Hematopoietic multipotent progenitor cell treated with erythropoietin and hydrocortisone succinate and interleukin-3 and kit ligand, for 15 days (in vitro differentiated cells): ENCODE results near the gene NUBPL.
"Not testable (repeated sequence)": the region's sequence is repeated elsewhere in the genome, so short reads cannot be mapped to it uniquely, and the experiment has no call there.

Experiments
- DNase-seq: peaks from one replicate; pipeline ENCODE4 v3.0.0-alpha.2; 2015; ENCODE audit warnings: low spot score

NUBPL gene

GRCh38 chr14:31880935-31881334, 319.7 kb downstream of the NUBPL start:
- no peak for DNase-seq

GRCh38 chr14:31881531-31882310, 320.5 kb downstream of the NUBPL start:
- no peak for DNase-seq

- DNase-seq, result no peak
Observed at GRCh38 chr14:31884238-31884637, 323.0 kb downstream of the NUBPL start.

- no peak for DNase-seq
Observed at GRCh38 chr14:31884776-31885379, 323.7 kb downstream of the NUBPL start.

GRCh38 chr14:31886156-31886835, 325.1 kb downstream of the NUBPL start:
- no peak for DNase-seq

- no peak for DNase-seq
Observed at GRCh38 chr14:31887929-31888580, 326.9 kb downstream of the NUBPL start.

- DNase-seq, result no peak
Observed at GRCh38 chr14:31889297-31889696, 328.1 kb downstream of the NUBPL start.

- not testable (repeated sequence) for DNase-seq
Observed at GRCh38 chr14:31890202-31890601, 329.0 kb downstream of the NUBPL start.

- DNase-seq, result no peak
Observed at GRCh38 chr14:31893221-31893757, 332.1 kb downstream of the NUBPL start.

- peak; percentile 16 for DNase-seq
Observed at GRCh38 chr14:31894351-31894750, 333.1 kb downstream of the NUBPL start.

GRCh38 chr14:31895206-31895605, 334.0 kb downstream of the NUBPL start:
- no peak for DNase-seq

GRCh38 chr14:31895646-31896045, 334.4 kb downstream of the NUBPL start:
- no peak for DNase-seq

GRCh38 chr14:31897581-31898186, 336.5 kb downstream of the NUBPL start:
- no peak for DNase-seq

- DNase-seq, result no peak
Observed at GRCh38 chr14:31898838-31899528, 337.8 kb downstream of the NUBPL start.

GRCh38 chr14:31902002-31902401, 340.8 kb downstream of the NUBPL start:
- no peak for DNase-seq

- no peak for DNase-seq
Observed at GRCh38 chr14:31902945-31903646, 341.9 kb downstream of the NUBPL start.

GRCh38 chr14:31909977-31910376, 348.8 kb downstream of the NUBPL start:
- DNase-seq, result no peak
